Stomach (tissue), 4 donors: ENCODE results near the gene NCK2.

Experiments
- CTCF ChIP-seq, 7 experiments: fragments of 450-650 bp in 4 of 7; fragments of 200-600 bp in 3 of 7; sonication (generic) in 3 of 7; IDR thresholded peaks; one replicate each; pipeline ENCODE4 v1.5.1; 2016 to 2019; ENCODE audit warnings: antibody characterized with exemption in 7 of 7, control low read depth in 2 of 7, mild to moderate bottlenecking in 1 of 7
- POLR2AphosphoS5 ChIP-seq, 3 donors: sonication (generic); formaldehyde crosslinking; IDR thresholded peaks; one replicate each; pipeline ENCODE4 v1.6.1; 2016; ENCODE audit warnings: antibody characterized with exemption in 3 of 3

- TF ChIP-seq CTCF (IDR thresholded peaks at IDR 0.05), result no peak
- TF ChIP-seq POLR2AphosphoS5 (IDR thresholded peaks at IDR 0.05), result no peak
Observed at GRCh38 chr2:105721991-105722511, 22.7 kb upstream of the NCK2 start.
